GM18526 (cell line): ENCODE results near the gene RPS27L.

Experiments
- POLR2A ChIP-seq: IDR thresholded peaks from 3 replicates; pipeline ENCODE4 v1.6.1; 2011; ENCODE audit not compliant: insufficient read length; ENCODE audit errors: extremely low read depth

The RPS27L gene

DNA sequence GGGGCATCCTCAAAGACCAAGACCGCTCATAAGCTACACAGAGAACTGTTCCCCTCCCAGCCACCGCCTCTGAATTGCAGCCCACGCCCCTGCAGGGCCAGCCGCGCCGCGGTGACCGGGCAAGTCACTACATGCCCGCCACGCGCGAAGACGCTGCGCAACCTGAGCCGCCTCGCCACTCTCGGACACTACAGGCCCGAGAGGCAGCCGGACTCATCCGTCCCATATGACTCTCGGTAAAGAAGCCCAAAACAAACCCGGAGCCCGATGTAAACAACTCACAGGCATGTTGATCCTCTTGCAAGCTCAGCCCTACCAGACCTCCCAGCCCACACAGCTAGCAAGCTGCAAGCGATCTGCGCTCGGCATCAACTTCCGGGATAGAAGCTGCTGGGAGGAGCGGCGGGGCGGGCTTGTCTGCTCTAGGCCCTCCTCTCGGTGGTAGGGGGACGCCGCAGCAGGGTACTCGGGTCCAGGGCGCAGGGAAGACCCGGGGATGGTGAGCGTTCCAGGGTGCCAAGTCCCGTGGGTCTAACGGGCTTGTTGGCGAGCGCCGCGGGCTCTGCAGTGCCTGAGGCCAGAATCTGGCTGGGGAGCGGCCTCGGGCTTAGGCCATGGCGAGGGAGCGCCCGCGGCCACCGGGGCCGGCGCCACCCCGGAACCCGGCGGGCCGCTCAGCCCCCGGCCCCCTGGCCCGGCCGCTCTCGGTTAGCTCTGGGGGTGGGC, at the start of gene RPS27L:
Gene RPS27L (minus strand): TSS at position 360 of the 726 bp plus-strand sequence. CDS start 72 bp downstream, at position 288.
- peak; percentile 95 for TF ChIP-seq POLR2A

DNA sequence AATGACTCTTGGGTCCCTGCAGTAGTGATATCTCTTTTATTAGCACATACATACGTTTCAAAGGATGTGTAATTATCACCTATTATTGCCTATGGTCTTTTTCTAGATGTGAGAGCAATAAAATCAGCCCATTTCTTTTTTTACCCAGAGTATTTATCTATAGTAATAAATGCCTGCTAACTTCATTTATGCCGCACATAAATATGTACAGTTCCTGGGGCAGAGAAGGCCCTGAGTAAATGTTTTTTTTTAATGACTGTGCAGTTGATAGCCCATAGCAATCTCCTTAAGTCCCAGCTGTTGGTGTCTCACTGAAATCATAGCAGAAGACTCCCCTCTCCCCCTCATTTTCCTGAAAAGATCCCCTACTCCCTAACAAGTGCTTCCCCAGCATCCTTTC, 48.8 kb upstream of the RPS27L start:
- no peak for TF ChIP-seq POLR2A

GRCh38 chr15:63203451-63204090, 46.3 kb upstream of the RPS27L start:
- no peak for TF ChIP-seq POLR2A

GRCh38 chr15:63202861-63203260, 45.6 kb upstream of the RPS27L start:
- no peak for TF ChIP-seq POLR2A

GRCh38 chr15:63200464-63201249, 43.4 kb upstream of the RPS27L start:
- no peak for TF ChIP-seq POLR2A

- TF ChIP-seq POLR2A: no peak
These were observed 41.3 kb upstream of the RPS27L start for GRCh38 chr15:63198371-63199250.

- no peak for TF ChIP-seq POLR2A
These were observed 40.3 kb upstream of the RPS27L start for GRCh38 chr15:63197626-63198025.

GRCh38 chr15:63196842-63197241, 39.6 kb upstream of the RPS27L start:
- TF ChIP-seq POLR2A: no peak

- TF ChIP-seq POLR2A: no peak
These were observed 38.3 kb upstream of the RPS27L start for GRCh38 chr15:63195569-63196015.

GRCh38 chr15:63194880-63195568, 37.7 kb upstream of the RPS27L start:
- TF ChIP-seq POLR2A: no peak

GRCh38 chr15:63194302-63194701, 37.0 kb upstream of the RPS27L start:
- no peak for TF ChIP-seq POLR2A

DNA sequence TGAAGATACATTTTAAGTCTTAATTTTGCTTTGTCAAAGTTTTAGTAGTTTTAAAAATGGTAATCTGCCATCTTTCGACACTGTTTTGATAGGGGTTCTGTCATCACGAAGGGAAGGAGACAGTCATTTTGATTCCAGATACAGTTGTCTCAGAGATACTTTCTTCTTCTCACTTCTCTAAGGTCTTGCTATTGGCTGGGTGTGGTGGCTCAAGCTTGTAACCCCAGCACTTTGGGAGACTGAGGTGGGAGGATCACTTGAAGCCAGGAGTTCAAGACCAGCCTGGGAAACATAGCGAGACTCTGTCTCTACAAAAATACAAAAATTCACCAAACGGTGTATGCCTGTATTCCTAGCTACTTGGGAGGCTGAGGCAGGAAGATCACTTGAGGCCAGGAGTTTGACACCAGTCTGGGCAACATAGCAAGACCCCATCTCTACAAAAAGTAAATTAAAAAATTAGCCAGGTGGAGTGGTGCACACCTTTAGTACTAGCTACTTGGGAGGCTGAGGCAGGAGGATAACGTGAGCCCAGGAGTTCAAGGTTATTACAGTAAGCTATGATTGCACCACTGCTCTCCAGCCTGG, 35.4 kb upstream of the RPS27L start:
- TF ChIP-seq POLR2A: no peak

DNA sequence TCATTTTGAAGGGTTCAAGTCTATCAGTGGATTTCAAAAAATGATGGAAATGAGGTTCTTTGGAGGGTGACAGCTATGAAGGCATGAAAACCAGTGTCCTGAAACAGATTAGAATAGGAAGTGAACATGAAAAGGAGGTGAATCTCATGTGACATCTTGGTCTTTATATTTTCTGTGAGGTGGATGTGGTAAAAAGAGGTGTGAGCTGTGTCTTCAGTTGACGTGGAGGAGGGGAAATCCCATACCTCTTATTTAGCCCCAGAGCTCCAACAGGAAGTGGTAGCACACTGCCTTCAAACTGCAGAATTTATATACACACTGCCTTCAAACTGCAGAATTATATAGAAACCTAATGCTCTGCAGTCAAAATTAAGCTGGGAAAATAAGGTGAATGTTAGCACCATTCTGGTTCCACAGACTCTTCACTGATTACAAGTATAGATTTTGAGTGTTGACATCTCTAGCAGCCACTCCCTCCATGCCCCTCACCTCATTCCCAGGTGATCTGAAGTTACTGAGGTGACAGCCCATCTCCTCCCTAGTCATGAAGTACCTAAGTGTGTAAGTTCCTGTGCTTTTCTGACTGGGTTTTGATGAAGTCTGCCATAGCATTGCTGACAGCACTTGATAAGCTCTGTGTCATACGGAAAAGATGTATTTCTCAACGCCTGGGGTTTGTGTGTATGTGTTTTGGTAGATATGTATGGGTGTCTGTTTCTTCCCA, 34.8 kb upstream of the RPS27L start:
- TF ChIP-seq POLR2A: no peak
